Measurements from ENCODE around the gene ARL14. TPM values are rescaled to one million over a fixed set of nuclear protein-coding genes. Genes with fewer than 3 reads are reported as not detected.

Gene ARL14
- total RNA-seq, result not detected
- long read RNA-seq, result 0 reads

DNA sequence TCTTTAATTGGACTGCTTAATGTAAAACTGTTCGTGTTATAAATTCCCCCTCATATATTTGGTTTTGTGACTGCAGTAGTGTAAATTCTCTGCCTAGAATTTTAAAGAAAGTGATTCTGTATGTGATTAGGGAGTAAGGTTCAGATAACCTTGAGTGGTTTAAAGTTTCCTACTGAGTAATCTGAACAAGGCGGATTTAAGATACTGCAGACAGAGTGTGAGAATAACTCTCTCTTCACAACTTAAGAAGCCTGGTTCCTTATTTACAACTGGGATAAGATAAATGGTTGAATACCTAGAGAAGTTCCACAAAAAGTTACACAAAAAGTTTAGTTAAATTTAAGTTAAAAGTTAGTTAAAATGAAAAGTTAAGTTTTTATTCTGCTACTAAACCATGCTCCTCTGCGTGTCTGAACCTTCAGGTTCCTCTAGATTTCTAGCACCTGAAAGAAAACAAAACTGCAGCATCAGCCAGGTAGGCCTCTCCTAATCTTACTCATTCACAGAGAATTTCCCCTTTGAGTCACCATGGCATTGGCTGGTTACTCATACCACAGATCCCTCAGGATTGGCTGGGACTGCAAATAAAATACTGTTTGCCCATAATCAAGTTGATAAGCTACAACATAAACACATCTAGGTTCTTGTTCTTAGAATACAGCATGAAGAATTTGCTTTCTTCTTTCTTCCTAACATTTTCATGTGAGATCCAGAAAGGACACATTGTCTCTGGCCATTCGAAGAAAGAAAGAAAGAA lies at the start of gene ARL14:
Gene ARL14, plus strand, starts transcription at position 614 of the 757 bp plus-strand sequence. CDS start 187 bp downstream, outside the sequence.
- no peak for DNase-seq (ENCODE audit: low spot score)
- intact Hi-C loops (cut with DNase I), result no loop called here

DNA sequence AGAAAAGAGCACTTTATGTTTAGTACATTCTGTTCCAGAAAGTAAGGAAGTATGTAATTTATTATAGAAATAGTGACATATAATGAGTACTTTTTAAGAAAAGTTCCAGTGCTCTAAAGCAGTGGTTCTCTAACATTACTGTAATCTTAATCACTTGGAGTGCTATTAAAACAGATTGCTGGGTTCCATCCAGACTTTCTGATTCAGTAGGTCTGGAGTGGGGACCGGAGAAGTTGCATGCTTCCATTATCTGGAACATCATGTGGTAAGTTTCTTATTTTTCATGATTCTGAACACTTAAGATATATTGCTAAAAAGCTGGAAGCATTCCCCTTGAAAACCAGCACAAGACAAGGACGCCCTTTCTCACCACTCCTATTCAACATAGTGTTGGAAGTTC lies 47.5 kb upstream of the ARL14 start:
- intact Hi-C loops (cut with DNase I), result no loop called here
- DNase-seq (ENCODE audit: low spot score), result no peak

DNA sequence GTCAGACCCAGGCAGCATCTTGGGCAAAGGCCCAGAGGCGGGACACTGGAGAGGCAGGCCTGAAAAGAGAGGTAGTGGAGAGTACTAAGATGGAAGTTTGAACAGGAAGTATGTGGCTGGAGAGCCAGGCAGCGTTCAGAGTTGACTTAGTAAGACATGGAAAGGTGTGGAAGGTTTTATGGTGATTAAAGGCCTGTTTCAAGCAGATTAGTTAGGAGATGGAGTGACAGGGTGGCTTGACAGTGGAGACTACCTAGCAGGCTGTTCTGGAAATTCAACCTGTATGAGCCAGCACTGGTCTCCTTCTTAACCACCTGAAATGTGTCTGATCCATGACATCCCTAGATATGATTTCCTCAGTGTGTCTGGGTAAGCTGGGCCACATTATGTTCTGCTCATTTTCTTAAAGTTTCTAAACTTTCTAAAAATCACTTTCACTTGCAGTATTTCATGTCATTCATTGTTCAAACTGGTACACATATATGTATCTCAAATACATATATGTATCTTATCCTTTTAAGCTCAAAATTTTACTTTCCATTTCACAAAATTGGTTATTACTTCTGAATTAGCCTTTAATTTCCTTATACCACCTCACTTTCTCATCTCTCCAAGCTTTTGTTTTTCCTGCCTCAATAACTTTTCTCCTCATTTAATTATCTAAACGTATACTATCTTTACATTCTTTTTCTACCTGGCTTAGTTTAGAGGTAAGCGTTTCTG lies 43.4 kb upstream of the ARL14 start:
- intact Hi-C loops (cut with DNase I), result no loop called here
- DNase-seq (ENCODE audit: low spot score), result no peak

GRCh38 chr3:160635213-160635612 lies 41.7 kb upstream of the ARL14 start:
- intact Hi-C loops (cut with DNase I), result no loop called here
- DNase-seq (ENCODE audit: low spot score), result no peak

- intact Hi-C loops (cut with DNase I), result no loop called here
- no peak for DNase-seq (ENCODE audit: low spot score)
Measured at GRCh38 chr3:160637086-160637485, 39.9 kb upstream of the ARL14 start.

- intact Hi-C loops (cut with DNase I), result no loop called here
- no peak for DNase-seq (ENCODE audit: low spot score)
Measured at GRCh38 chr3:160638184-160638583, 38.8 kb upstream of the ARL14 start.

- intact Hi-C loops (cut with DNase I), result no loop called here
- DNase-seq (ENCODE audit: low spot score), result no peak
Measured at GRCh38 chr3:160641665-160642309, 35.2 kb upstream of the ARL14 start.

GRCh38 chr3:160643994-160644393 lies 33.0 kb upstream of the ARL14 start:
- intact Hi-C loops (cut with DNase I), result no loop called here
- DNase-seq (ENCODE audit: low spot score), result no peak

GRCh38 chr3:160644491-160644890 lies 32.5 kb upstream of the ARL14 start:
- intact Hi-C loops (cut with DNase I), result no loop called here
- no peak for DNase-seq (ENCODE audit: low spot score)

DNA sequence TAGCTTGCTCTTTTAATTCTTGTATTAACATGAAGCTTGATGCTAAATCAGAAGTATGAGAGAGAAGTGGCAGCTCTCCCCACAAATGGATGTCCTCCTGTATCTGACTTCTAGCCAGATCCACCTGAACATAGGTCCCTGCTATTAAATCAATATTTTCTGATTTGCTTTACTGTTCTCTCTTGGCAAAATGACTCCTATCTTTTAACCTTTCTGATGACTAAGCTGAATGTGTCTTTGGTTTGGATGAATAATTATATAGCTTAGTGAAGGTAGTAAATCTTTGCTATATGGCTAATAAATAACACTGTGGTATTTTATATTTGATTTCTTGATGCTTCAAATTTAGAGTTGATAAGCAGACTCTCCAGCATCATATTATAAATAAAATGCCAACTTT lies 28.3 kb upstream of the ARL14 start:
- intact Hi-C loops (cut with DNase I), result no loop called here
- no peak for DNase-seq (ENCODE audit: low spot score)

- intact Hi-C loops (cut with DNase I), result no loop called here
- no peak for DNase-seq (ENCODE audit: low spot score)
Measured at GRCh38 chr3:160649596-160649995, 27.4 kb upstream of the ARL14 start.

- DNase-seq (ENCODE audit: low spot score), result no peak
- intact Hi-C loops (cut with DNase I), result no loop called here
Measured at GRCh38 chr3:160653512-160653911, 23.4 kb upstream of the ARL14 start.

- intact Hi-C loops (cut with DNase I), result no loop called here
Measured at GRCh38 chr3:160660902-160661301, 16.1 kb upstream of the ARL14 start.

DNA sequence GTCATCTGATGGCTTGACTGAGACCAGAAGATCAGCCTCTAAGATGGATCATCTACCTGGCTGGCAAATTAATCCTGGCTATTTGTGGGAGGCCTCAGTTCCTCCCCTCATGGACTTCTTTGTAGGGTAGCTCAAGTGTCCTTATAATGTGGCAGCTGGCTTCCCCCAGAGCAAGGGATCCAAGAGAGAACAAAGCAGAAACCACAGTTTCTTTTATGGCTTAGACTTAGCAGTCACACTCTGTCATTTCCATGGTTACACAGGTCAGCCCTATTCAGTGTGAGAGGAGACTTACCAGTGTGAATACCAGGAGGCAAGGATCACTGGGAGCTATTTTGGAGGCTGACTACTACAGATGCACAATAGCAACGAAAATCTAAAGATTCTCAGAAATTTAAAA lies 15.3 kb upstream of the ARL14 start:
- intact Hi-C loops (cut with DNase I), result no loop called here
- no peak for DNase-seq (ENCODE audit: low spot score)

More at GRCh38 chr3:160660902-160661301, 16.1 kb upstream of the ARL14 start:
- no peak for DNase-seq (ENCODE audit: low spot score)

DNA sequence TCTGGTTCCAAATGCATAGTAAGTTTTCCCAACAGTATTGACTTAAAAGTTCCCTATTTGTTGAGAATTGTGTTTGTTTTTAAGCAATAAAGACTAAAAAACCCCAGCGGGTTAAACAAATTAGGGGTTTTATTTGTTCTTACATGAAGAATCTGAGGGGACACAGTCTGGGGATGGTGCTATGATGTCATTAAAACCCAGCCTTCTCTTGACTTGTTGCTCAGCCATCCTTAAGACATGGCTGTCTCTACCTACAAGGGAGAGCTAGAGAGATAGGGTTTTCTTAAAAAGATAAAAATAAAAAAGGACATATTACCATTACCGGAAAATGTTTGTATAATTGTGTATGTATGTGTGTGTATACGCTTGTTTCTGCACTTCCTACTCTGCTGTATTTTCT lies 11.7 kb upstream of the ARL14 start:
- intact Hi-C loops (cut with DNase I), result no loop called here
- DNase-seq (ENCODE audit: low spot score), result no peak

DNA sequence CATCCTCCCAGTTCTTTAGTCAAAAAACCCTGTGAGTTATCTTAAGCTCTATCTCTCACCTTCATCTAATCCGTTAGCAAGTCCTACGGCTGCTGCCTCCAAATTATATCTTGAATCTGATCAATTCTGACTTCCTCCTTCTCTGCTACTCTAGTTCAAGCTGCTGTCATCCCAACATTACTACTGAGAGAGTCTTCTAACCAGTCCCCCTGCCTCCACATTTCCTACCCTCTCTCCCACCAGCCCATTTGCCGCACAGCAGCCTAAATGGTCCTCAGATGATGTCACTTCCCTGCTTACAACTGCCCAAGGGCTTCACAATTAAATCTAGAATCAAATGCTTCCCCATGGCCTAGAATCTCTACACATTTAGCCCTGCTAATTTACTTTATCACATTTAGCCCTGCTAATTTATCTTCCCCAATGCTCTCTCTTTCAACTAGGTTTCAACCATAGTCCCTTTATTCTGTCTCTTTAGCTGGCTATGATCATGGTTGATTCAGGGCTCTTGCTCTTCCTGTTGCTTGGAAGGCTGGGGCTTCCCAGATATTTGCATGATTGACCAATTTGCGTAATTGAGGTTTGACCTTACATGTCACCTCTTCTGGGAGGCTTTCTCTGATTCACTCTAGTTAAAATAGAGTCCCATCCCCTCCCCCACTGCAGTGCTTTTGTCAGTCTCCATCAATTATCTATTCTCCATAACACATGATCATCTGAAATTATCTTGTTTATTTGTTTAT lies 11.0 kb upstream of the ARL14 start:
- DNase-seq (ENCODE audit: low spot score), result no peak
- intact Hi-C loops (cut with DNase I), result no loop called here

DNA sequence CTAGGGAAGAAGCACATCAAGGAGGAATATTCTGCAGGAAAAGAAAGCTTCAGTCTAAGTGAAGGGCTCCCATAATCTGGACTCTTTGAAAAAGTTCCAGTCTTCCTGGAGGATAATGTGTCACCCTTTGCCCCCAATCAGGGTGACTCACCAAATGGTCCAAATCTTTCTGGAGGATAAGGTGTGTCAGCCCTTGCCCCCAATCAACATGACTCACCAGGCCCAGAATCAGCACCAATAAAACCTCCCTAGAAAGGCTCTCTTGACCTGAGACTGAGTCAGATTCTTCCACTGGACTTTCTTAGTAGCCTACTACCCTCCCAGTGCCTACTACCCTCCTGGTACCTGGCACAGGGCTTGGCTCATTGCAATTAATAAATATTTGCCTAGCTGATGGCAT lies 9.5 kb upstream of the ARL14 start:
- no peak for DNase-seq (ENCODE audit: low spot score)
- intact Hi-C loops (cut with DNase I), result no loop called here

GRCh38 chr3:160668454-160668853 lies 8.5 kb upstream of the ARL14 start:
- intact Hi-C loops (cut with DNase I), result no loop called here
- DNase-seq (ENCODE audit: low spot score), result no peak

GRCh38 chr3:160671231-160671630 lies 5.7 kb upstream of the ARL14 start:
- intact Hi-C loops (cut with DNase I), result no loop called here
- DNase-seq (ENCODE audit: low spot score), result no peak

- intact Hi-C loops (cut with DNase I), result no loop called here
- DNase-seq (ENCODE audit: low spot score), result no peak
Measured at GRCh38 chr3:160671995-160672394, 5.0 kb upstream of the ARL14 start.
